22Rv1 (cell line): ENCODE measurements around the gene WDR33.

Source experiments
- ZFX ChIP-seq: fragments of 450-650 bp; IDR thresholded peaks from 2 replicates; pipeline ENCODE4 v1.6.1; 2017; ENCODE audit warnings: antibody characterized with exemption, borderline replicate concordance
- TF ChIP-seq, protein P1 (sequence below): fragments of 450-650 bp; IDR thresholded peaks from 2 replicates; pipeline ENCODE4 v1.5.1; 2017; ENCODE audit warnings: mild to moderate bottlenecking

DNA sequence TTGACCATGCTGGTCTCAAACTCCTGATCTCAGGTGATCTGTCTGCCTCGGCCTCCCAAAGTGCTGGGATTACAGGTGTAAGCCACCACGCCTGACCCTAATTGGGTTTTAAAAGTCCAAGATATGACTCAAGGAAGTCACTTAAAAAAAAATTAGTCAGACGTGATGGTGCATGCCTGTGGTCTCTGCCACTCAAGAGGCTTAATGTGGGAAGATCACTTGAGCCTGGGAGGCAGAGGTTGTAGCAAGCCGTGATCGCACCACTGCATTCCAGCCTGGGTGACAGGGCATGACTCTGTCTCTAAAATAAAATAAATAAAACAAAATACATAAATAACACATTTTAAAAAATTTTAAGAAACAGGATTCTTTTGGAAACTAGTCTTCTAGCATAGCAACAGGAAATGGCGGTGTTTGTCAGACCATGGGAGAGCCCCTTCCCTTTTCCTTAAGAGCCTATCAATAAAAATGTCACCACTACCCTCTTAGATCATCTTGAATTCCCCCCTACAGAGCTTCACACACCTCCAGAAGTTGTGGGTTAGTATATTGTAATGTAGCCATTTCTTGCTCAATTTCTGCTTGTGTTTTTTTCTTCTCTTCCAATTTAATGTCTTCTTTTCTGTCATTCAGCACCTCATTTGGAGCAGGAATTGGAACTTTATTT is 89.5 kb downstream of the WDR33 start:
- TF ChIP-seq, protein P1, sequence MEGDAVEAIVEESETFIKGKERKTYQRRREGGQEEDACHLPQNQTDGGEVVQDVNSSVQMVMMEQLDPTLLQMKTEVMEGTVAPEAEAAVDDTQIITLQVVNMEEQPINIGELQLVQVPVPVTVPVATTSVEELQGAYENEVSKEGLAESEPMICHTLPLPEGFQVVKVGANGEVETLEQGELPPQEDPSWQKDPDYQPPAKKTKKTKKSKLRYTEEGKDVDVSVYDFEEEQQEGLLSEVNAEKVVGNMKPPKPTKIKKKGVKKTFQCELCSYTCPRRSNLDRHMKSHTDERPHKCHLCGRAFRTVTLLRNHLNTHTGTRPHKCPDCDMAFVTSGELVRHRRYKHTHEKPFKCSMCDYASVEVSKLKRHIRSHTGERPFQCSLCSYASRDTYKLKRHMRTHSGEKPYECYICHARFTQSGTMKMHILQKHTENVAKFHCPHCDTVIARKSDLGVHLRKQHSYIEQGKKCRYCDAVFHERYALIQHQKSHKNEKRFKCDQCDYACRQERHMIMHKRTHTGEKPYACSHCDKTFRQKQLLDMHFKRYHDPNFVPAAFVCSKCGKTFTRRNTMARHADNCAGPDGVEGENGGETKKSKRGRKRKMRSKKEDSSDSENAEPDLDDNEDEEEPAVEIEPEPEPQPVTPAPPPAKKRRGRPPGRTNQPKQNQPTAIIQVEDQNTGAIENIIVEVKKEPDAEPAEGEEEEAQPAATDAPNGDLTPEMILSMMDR = no peak
- no peak for TF ChIP-seq ZFX
